GM12878 (cell line): Measurements from ENCODE around the gene YAP1. TPM values are rescaled to one million over a fixed set of nuclear protein-coding genes. Genes with fewer than 3 reads are reported as not detected.

Source experiments
- ATAC-seq: fragments of 200-7000 bp; cut with Tn5 transposase; 3 replicates; pipeline ENCODE4 v1.9.1; 2020; ENCODE audit warnings: mild to moderate bottlenecking, moderate library complexity
- BruUV-seq: library from RNA; stranded (reverse); fragments of 400-500 nt; replicated peaks from 2 replicates; lab custom pipeline; 2021; lab: Mats Ljungman, UMichigan
- CTCF ChIA-PET: fragments of 300-600 bp; sonication (Branson Sonifier 250); formaldehyde crosslinking; extraction: SDS; loops from one replicate; lab custom pipeline; 2021; ENCODE audit warnings: inconsistent platforms; lab: Yijun Ruan, JAX
- POLR2A ChIA-PET: fragments of 350-600 bp; formaldehyde crosslinking; extraction: SDS; loops from one replicate; lab custom pipeline; 2021; ENCODE audit warnings: inconsistent platforms; lab: Charles Lee
- RAD21 ChIA-PET: fragments of 300-600 bp; sonication (Branson Sonifier 250); formaldehyde crosslinking; loops from one replicate; lab custom pipeline; 2023; ENCODE audit warnings: antibody characterized with exemption; ENCODE audit not compliant: unreplicated experiment; lab: Charles Lee
- SMC1A ChIA-PET: fragments of 300-600 bp; sonication (Branson Sonifier 250); formaldehyde crosslinking; loops from one replicate; lab custom pipeline; 2023; ENCODE audit not compliant: unreplicated experiment, uncharacterized antibody; lab: Charles Lee
- DNase-seq: peaks from one replicate; pipeline ENCODE4 v3.0.0-alpha.2; 2011; ENCODE audit warnings: low read depth, low spot score
- FAIRE-seq: peaks from 3 replicates; lab custom pipeline; 2011; peaks lifted over from hg19 to GRCh38; lab: Jason Lieb, UNC
- H2AFZ ChIP-seq: 2 replicates; pipeline ENCODE4 v1.6.0; 2011; ENCODE audit warnings: low read depth, low read length, control low read depth; ENCODE audit not compliant: control insufficient read depth
- H3K27ac ChIP-seq: 2 replicates; pipeline ENCODE4 v1.5.1; 2011; ENCODE audit warnings: control low read depth; ENCODE audit not compliant: control insufficient read depth, insufficient read depth
- H3K27me3 ChIP-seq, 2 experiments: replicated peaks in 1 of 2; 2 replicates each; pipeline versions ENCODE4 v1.6.0 to v1.6.1; 2011; ENCODE audit warnings: low read length in 1 of 2; ENCODE audit not compliant: control insufficient read depth in 2 of 2, insufficient read depth in 2 of 2
- H3K36me3 ChIP-seq, 2 experiments: 2 replicates each; pipeline ENCODE4 v1.5.1; 2011; ENCODE audit warnings: low read length in 1 of 2; ENCODE audit not compliant: control insufficient read depth in 2 of 2, insufficient read depth in 2 of 2
- H3K4me1 ChIP-seq: 2 replicates; pipeline ENCODE4 v1.6.1; 2011; ENCODE audit warnings: mild to moderate bottlenecking, low read length, moderate library complexity, mixed read lengths; ENCODE audit not compliant: control insufficient read depth, insufficient read depth
- H3K4me2 ChIP-seq: 2 replicates; pipeline ENCODE4 v1.6.0; 2011; ENCODE audit warnings: control low read depth; ENCODE audit not compliant: control insufficient read depth, insufficient read depth
- H3K4me3 ChIP-seq: fragments of 200-600 bp; sonication (generic); 2 replicates; pipeline ENCODE4 v1.5.1; 2016
- H3K79me2 ChIP-seq: 2 replicates; pipeline ENCODE4 v1.6.0; 2011; ENCODE audit warnings: low read length; ENCODE audit not compliant: control insufficient read depth, insufficient read depth
- H3K9ac ChIP-seq: 2 replicates; pipeline ENCODE4 v1.8.0; 2011; ENCODE audit warnings: low read length, control low read depth, mixed read lengths; ENCODE audit not compliant: control insufficient read depth, insufficient read depth
- H3K9me3 ChIP-seq: replicated peaks from 3 replicates; pipeline ENCODE4 v1.5.1; 2011; ENCODE audit warnings: mild to moderate bottlenecking, low read length; ENCODE audit not compliant: control insufficient read depth, insufficient read depth
- H4K20me1 ChIP-seq: 2 replicates; pipeline ENCODE4 v1.6.0; 2011; ENCODE audit not compliant: control insufficient read depth, insufficient read depth
- CBX5 ChIP-seq: sonication (generic); IDR thresholded peaks from 2 replicates; pipeline ENCODE4 v1.6.1; 2016; ENCODE audit warnings: low read depth, moderate library complexity, mild to moderate bottlenecking, inconsistent platforms
- EGR1 ChIP-seq, 2 experiments: IDR thresholded peaks; 1 replicate in 1 of 2; 2 replicates in 1 of 2; pipeline ENCODE4 v1.6.1; 2011 to 2012; ENCODE audit warnings: low read depth in 2 of 2, low read length in 2 of 2, borderline replicate concordance in 1 of 2, mild to moderate bottlenecking in 1 of 2, moderate library complexity in 1 of 2
- NBN ChIP-seq: fragments of 450-650 bp; IDR thresholded peaks from 2 replicates; pipeline ENCODE4 v1.6.1; 2016
- NR2F1 ChIP-seq: fragments of 450-650 bp; conservative IDR thresholded peaks from 2 replicates; pipeline ENCODE4 v1.6.1; 2017; ENCODE audit warnings: mild to moderate bottlenecking
- RAD51 ChIP-seq: fragments of 450-650 bp; IDR thresholded peaks from 2 replicates; pipeline ENCODE4 v1.6.1; 2016; ENCODE audit warnings: moderate library complexity, mild to moderate bottlenecking, inconsistent platforms
- SMARCA5 ChIP-seq: fragments of 450-650 bp; IDR thresholded peaks from 2 replicates; pipeline ENCODE4 v1.6.1; 2017; ENCODE audit warnings: mild to moderate bottlenecking
- SP1 ChIP-seq: IDR thresholded peaks from one replicate; pipeline ENCODE4 v1.6.1; 2011; ENCODE audit warnings: low read depth, low read length
- SPI1 ChIP-seq: IDR thresholded peaks from 2 replicates; pipeline ENCODE4 v1.6.1; 2011; ENCODE audit warnings: low read depth, mild to moderate bottlenecking, low read length, moderate library complexity, borderline replicate concordance; ENCODE audit not compliant: insufficient read depth
- TCF7 ChIP-seq: IDR thresholded peaks from 2 replicates; pipeline ENCODE4 v1.6.1; 2014; ENCODE audit warnings: antibody characterized with exemption, borderline replicate concordance
- WGBS: methylation state at CpG from one replicate; pipeline ENCODE4 v1.1.6; 2016; ENCODE audit warnings: low lambda C conversion rate; ENCODE audit not compliant: insufficient replicate concordance, insufficient coverage; ENCODE audit errors: missing lambda C conversion rate; 5-methylcytosine and 5-hydroxymethylcytosine counted together
- in situ Hi-C: fragments of 300-500 bp; cut with MboI; formaldehyde crosslinking; loops from 9 replicates; pipeline ENCODE4 v1.14.3; 2018; ENCODE audit warnings: mixed read lengths
- intact Hi-C: fragments of 100-400 bp; cut with micrococcal nuclease; formaldehyde crosslinking; loops from one replicate; pipeline ENCODE4 v1.14.2; 2022; ENCODE audit not compliant: unreplicated experiment
- polyA plus RNA-seq, 11 experiments: library from polyadenylated mRNA; depleted of rRNA in 4 of 11; unstranded in 6 of 11; stranded (reverse) in 5 of 11; fragments of >200 nt; fragmentation: Nextera tagmentation in 4 of 11; fragmentation: Illumina TruSeq in 1 of 11; extraction: Ambion mirVana in 4 of 11; extraction: Trizol in 1 of 11; gene quantifications; 1 replicate in 1 of 11; 2 replicates in 10 of 11; pipeline versions ENCODE4 v1.2.1 to v1.2.3, GENCODE V29; 2011 to 2016; ENCODE audit warnings: inconsistent platforms in 2 of 11, missing spikeins in 2 of 11, low read depth in 1 of 11
- total RNA-seq, 4 experiments: library from RNA; depleted of rRNA in 3 of 4; stranded (reverse); fragments of >200 nt in 3 of 4; fragmentation: Illumina TruSeq in 1 of 4; extraction: Trizol in 1 of 4; gene quantifications; 2 replicates each; pipeline versions ENCODE4 v1.2.1 to v1.2.3, GENCODE V29; 2013 to 2021
- TF ChIP-seq, protein P1 (sequence below): IDR thresholded peaks from 2 replicates; pipeline ENCODE4 v1.6.1; 2011; ENCODE audit warnings: low read depth, mild to moderate bottlenecking, low read length, moderate library complexity, borderline replicate concordance; ENCODE audit errors: extremely low read depth

The YAP1 gene
- total and polyA plus RNA-seq, 10 of the 15 experiments (the other 5 are each of a cell fraction or from before 2014, with no cell fraction given), result 0.03 to 0.33 (median 0.10) TPM; not detected in 6

DNA sequence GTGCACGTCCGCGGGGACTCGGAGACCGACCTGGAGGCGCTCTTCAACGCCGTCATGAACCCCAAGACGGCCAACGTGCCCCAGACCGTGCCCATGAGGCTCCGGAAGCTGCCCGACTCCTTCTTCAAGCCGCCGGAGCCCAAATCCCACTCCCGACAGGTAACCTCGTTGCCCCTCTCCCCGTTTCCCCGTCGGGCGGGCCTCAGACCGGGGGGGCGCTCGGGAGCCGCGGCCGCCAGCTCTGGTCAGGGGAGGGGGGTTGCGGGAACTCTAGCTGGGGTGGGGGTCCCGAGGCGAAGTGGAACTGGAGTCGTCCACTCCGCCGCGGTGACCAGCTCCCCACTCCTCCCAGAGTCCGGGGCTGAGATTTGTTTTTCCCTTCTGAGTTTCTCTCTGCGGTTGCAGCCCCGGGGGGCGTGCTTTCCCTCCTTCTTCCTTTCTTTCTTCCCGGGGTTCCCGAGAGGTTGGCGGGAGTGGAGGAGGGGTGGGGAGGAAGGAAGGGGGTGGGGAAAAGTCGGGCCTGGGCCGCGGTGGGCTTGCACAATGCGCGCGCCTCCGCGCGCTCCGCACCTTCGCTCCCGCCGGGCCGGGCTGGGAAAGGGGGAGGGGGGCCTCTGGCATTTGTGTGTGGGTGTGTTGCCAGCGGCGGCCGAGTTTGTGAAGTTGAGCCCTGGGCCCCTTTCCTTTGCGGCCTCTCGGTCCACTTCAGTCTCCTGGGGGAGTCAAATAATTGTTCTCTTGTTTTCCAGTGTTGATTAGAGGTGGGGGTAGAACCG, 952 bp downstream of the YAP1 start:
- WGBS, result 15% methylated on average over 37 of the region's 61 CpGs
- ChIA-PET SMC1A (no interaction called here), POLR2A (no interaction called here), RAD21 (no interaction called here), CTCF (no interaction called here)
- no peaks in the 10 kb centered on the region for H3K9me3 ChIP-seq
- no peak overlapping the region for H3K4me3 ChIP-seq
- peak overlapping the region; percentile 39 for H2AFZ ChIP-seq
- H3K27me3 ChIP-seq, result peaks cover 3 to 12% of the 10 kb centered on the region in 2 experiments
- peak overlapping the region; percentile 59; the same call in 1 of the 2 replicates for H3K4me2 ChIP-seq
- no peak overlapping the region for H3K27ac ChIP-seq
- no TSS peak for BruUV-seq
- TF ChIP-seq EGR1 (IDR thresholded peaks at IDR 0.05; ENCODE audit: borderline replicate concordance in 1 of 2, low read depth in 2 of 2, low read length in 2 of 2), result no peak
- TF ChIP-seq NR2F1, result no peak
- TF ChIP-seq NBN, result no peak
- TF ChIP-seq SPI1, result no peak
- no peak for TF ChIP-seq TCF7
- no peak for TF ChIP-seq SMARCA5
- TF ChIP-seq, protein P1, sequence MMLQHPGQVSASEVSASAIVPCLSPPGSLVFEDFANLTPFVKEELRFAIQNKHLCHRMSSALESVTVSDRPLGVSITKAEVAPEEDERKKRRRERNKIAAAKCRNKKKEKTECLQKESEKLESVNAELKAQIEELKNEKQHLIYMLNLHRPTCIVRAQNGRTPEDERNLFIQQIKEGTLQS, result no peak
- TF ChIP-seq SP1, result no peak
- TF ChIP-seq CBX5, result no peak
- TF ChIP-seq RAD51, result no peak
- no peaks in the 10 kb centered on the region for H3K79me2 ChIP-seq
- in situ Hi-C loops, result no loop called here
- ATAC-seq (no peak; the same call in 2 of the 3 replicates), DNase-seq (no peak), FAIRE-seq (no peak)
- H4K20me1 ChIP-seq, result no peaks in the 10 kb centered on the region
- no peaks in the 10 kb centered on the region; the same call in 1 of the 2 replicates for H3K4me1 ChIP-seq
- intact Hi-C loops, result no loop called here
- no peak overlapping the region for H3K9ac ChIP-seq
- no peaks in the 10 kb centered on the region for H3K36me3 ChIP-seq
